Stimulated activated CD4-positive, alpha-beta T cell treated with anti-CD3 and anti-CD28 coated beads, Interleukin-2, amount 100 ng/mL, for 48 hours (primary cell): Measurements from ENCODE around the gene TRIM41.
"Not testable (repeated sequence)": the region's sequence is repeated elsewhere in the genome, so short reads cannot be mapped to it uniquely, and the experiment has no call there.

Source experiments
- DNase-seq, 2 donors: peaks; one replicate each; pipeline ENCODE4 v3.0.0-alpha.2; 2020

TRIM41 gene

GRCh38 chr5:181223058-181223728 is at the start of gene TRIM41:
TSS of gene TRIM41 (plus strand) at chr5:181223281. CDS start at chr5:181224000, 719 bp downstream.
- peak; percentile 93 to 95 for DNase-seq

DNA sequence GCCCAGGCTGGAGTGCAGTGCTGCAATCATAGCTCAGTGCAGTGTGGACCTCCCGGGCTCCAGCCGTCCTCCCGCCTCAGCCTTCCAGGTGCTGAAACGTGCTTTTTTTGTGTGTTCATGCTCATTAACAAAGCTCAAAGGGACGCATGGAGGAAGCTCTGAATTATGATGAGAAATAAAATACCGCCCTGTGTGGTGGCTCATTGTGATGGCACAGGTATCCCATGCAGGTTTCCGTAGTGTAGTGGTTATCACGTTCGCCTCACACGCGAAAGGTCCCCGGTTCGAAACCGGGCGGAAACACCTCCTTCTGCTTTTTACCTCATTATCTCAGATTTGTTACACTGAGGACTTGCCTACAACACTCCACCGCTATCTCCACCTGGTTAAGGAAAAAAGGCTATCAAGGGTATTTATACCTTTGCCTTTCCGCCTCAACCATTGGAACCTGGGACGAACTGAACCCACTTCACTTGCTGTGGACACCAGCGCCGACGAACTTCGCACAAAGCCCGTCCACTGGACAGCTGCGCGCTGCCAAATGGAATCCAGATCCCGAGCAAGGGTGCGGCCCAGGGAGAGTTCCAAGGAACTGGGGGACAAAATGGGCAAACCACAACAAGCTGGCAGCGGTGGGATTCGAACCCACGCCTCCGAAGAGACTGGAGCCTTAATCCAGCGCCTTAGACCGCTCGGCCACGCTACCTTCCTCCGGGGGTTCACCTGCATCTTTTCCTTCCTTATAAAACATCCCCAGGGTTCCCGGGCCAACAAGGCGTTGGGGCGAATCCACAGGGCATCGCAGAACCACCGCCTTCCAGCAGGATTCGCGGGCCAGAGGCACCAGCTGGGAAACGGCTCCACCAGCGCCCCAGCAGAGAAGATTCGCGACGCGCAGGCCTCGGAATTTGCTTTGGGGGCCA is 49.4 kb upstream of the TRIM41 start:
- DNase-seq, result peak; percentile 67 to 75

GRCh38 chr5:181176254-181176952 is 46.7 kb upstream of the TRIM41 start:
- DNase-seq, result no peak

GRCh38 chr5:181177559-181177958 is 45.5 kb upstream of the TRIM41 start:
- not testable (repeated sequence) for DNase-seq

- no peak for DNase-seq
Observed at GRCh38 chr5:181181650-181182565, 41.2 kb upstream of the TRIM41 start.

GRCh38 chr5:181182651-181183050 is 40.4 kb upstream of the TRIM41 start:
- no peak for DNase-seq

- DNase-seq, result no peak
Observed at GRCh38 chr5:181184845-181185216, 38.2 kb upstream of the TRIM41 start.

GRCh38 chr5:181185560-181185959 is 37.5 kb upstream of the TRIM41 start:
- no peak for DNase-seq

DNA sequence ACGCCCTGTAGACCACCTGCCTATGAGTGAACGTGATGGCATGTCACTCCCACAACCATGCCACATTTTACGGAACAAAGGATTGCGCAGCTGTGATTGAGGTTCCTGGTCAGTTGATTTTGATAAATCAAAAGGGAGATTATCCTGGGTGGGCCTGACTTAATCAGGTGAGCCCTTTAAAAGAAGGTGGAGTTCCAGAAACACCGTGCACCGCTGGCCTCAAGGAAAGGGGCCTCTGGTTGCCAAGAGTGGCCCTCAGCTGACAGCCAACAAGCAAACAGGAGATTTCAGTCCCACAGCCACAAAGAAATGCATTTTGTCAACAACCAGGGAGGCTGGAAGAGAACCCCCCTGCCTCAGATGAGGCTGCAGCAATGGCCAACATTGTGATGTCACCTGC is 37.1 kb upstream of the TRIM41 start:
- DNase-seq, result no peak

GRCh38 chr5:181186986-181187499 is 36.0 kb upstream of the TRIM41 start:
- no peak for DNase-seq

- peak; percentile 72 to 73 for DNase-seq
Observed at GRCh38 chr5:181187500-181188213, 35.4 kb upstream of the TRIM41 start.

- peak; percentile 83 to 86 for DNase-seq
Observed at GRCh38 chr5:181188700-181189362, 34.2 kb upstream of the TRIM41 start.

GRCh38 chr5:181189363-181189961 is 33.6 kb upstream of the TRIM41 start:
- DNase-seq, result peak; percentile 49 to 58

DNA sequence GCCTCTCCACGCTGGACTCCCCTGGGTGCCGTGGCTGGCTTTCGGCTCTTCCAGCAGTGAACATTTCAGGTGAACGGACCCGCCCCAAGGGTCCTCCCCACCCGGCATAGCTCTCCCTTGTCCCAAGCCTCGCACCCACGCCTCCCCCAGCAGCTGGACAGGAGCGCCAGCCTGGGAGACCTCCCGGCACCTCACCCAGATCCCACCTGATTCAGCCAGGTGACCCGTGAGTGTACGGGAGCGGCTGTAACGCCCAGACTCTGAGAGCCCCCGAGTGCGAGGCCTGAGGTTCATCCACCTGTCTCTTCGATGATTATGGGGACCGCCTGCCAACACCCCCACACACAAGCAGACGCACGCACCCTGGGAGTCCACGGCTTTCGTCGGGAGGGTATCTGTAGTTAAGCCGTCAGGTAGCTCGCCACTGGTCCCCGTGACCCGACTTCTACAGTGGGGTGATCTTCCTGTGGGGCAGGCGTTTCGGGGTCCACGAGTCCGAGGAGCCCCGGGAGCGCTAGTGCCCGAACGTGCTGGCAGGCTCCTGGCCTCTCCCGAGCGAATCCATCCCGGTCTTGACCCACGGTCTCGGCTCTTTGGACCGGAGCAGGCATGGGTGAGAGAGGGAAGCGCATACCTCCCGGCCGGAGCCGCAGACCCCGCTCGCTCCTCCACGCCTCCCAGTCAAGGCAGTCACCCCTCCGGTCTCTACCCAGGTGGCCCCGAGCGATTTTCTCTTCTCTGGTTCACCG is 32.9 kb upstream of the TRIM41 start:
- DNase-seq, result no peak

GRCh38 chr5:181190711-181191525 is 32.2 kb upstream of the TRIM41 start:
- peak in 1 of 2 donors; percentile 51 for DNase-seq

DNA sequence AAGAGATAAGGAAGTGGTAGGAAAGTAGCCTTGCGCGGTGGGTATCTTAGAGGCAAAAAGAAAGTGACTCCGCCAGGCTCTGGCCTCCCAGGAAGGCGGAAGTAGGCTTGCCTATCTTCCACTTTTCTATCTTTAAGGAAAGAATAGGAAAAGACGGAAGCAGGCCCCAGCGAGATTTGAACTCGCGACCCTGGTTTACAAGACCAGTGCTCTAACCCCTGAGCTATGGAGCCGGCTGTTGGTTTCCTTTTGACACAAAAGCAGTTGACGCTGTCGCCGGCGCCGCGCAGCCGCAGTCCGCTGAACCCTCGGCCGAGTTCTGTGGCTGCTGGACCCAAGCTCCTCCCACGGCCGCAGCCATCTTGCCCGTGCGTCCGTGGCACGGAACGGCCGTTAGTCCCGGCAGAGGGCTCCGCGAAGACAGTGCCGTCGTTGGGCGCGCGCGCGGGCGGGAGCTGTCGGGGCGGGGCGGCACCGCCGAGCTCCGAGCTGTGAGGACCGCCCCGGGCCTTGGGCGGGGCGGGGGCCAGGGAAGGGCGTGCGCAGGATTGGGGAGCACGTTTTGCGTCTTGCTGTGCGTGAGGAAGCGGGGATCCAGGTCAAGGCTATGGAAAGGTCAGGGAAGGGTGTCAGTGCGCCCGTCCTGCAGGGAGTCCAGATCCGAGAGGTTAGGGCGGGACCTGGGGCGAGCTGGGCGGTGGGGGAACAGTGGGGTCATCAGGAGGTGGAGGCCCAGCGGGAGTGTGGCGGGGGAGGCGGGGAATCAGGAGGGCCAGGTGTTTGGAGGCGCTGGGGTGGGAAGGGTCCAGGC is 31.4 kb upstream of the TRIM41 start:
- peak; percentile 96 to 97 for DNase-seq

- no peak for DNase-seq
Observed at GRCh38 chr5:181192337-181193046, 30.6 kb upstream of the TRIM41 start.
